Subcutaneous adipose tissue (tissue), 4 donors: ENCODE results near the gene CPT1A. TPM values are rescaled to one million over a fixed set of nuclear protein-coding genes. Genes with fewer than 3 reads are reported as not detected.

ENCODE experiments used
- total RNA-seq, 4 donors: library from RNA; depleted of rRNA; stranded (reverse); fragments of >200 nt; gene quantifications; one replicate each; pipeline ENCODE4 v1.1.0, GENCODE V29; 2016
- TF ChIP-seq, protein P1 (sequence below): fragments of 450-650 bp; IDR thresholded peaks from one replicate; pipeline ENCODE4 v1.5.1; 2016; ENCODE audit warnings: low read depth, mild to moderate bottlenecking, control low read depth, antibody characterized with exemption, moderate library complexity

Gene CPT1A
- total RNA-seq, 4 donors from 2014 or later, result 26.6 to 47.9 (median 35.8) TPM

DNA sequence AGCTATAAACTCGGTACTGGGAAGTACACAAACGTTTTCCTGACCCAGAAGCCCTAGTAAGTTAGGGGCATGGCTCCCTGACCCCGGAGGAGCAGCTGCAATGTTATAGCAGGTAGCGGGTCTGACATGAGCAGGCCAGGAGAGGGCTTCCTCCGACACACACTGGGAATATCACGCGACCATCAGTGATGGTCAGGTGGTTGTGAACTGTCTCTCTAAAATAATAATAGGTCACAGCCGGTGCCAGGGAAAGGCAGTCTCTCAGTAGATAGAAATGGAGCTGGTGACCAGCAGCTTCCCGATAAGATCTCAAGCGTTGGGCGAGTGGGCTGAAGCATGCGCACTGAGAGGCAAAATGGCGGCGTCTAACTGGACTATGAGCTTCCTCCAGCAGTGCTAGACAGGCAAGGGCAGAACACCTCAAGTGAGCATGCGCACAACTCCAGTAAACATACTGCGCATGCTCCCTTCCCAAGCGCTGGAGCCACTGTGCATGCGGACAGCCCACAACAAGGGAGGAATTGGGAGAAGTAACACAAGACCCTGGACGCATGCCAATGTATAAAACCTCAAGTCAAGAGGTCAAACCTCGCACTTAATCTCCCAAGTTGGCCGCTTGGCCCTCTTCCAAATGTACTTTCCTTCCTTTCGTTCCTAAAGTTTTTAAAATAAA, 68.1 kb downstream of the CPT1A start:
- TF ChIP-seq, protein P1, sequence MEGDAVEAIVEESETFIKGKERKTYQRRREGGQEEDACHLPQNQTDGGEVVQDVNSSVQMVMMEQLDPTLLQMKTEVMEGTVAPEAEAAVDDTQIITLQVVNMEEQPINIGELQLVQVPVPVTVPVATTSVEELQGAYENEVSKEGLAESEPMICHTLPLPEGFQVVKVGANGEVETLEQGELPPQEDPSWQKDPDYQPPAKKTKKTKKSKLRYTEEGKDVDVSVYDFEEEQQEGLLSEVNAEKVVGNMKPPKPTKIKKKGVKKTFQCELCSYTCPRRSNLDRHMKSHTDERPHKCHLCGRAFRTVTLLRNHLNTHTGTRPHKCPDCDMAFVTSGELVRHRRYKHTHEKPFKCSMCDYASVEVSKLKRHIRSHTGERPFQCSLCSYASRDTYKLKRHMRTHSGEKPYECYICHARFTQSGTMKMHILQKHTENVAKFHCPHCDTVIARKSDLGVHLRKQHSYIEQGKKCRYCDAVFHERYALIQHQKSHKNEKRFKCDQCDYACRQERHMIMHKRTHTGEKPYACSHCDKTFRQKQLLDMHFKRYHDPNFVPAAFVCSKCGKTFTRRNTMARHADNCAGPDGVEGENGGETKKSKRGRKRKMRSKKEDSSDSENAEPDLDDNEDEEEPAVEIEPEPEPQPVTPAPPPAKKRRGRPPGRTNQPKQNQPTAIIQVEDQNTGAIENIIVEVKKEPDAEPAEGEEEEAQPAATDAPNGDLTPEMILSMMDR, result no peak

DNA sequence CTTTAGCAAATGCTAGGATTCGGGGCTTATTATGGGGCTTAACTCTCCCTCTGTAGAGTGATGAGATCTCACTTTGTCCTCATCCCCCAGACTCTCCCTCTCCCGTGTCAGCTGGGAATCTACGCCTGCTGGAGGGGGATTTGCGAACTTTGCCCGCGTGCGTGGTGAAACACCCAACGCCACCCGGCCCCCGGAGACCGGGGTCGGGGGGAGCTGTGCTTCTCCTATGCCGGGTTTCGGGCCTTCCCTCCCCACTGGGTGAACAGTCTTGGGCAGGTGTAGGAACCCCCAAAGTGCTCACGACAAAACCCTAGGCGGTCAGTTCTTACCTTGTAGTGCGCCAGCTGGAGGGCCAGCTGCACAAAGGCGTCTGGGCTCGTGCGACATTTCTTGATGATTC, 68.8 kb downstream of the CPT1A start:
- TF ChIP-seq, protein P1, result no peak

DNA sequence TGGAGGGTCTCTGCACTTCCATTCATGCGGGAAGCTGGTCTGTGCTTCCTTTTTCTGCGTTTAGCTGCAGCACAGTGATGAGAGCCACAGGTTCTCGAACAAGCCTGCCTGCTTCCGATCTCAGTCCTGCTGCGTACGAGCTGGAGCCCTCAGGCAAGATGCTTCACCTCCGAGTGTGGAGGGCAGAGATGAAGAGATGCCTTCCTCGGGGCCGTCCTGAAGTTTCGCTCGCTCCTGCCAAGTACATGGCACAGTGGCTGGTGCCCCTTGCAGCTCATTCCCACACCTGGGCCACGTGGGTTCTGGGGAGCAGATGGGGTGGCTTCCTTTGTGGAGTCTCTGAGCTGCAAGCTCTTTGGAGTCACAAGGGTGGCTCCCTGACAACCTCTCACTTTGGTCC, 70.9 kb downstream of the CPT1A start:
- TF ChIP-seq, protein P1, result no peak

DNA sequence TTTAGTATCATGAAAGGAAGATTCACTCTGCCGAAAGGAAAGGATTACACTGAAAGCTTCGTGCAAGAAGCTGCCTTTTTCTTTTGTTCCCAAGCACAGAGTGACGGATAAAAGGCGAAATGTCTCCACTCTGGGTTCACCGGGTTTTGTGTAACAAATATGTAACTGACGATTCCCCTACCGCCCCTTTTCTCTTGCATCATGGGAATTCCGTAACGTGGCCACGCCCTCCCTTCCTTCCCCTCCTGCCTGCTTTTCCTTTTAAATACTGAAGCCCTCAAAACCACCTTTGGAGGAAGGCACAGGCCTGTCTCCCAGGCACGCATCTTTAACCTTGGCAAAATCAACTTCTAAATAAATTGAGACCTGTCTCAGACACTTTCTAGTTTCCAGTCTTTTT, 74.0 kb downstream of the CPT1A start:
- TF ChIP-seq, protein P1, result no peak

DNA sequence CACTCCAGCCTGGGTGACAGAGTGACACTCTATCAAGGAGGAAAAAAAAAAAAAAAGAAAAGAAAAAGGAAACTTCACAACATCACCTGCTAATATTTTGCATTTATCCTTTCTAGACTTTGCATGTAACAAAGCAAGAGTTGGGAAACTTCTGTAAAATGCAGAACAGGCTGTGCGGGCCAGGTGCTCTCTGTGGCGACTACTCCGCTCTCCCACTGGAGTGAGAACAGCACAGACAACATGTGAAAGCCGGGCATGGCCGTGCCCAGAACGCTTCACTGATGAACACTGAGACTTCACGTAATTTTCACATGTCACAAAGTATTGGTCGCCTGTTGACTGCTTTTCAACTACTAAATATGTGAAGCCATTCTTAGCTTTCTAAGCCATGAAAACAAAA, 74.9 kb downstream of the CPT1A start:
- TF ChIP-seq, protein P1, result no peak

DNA sequence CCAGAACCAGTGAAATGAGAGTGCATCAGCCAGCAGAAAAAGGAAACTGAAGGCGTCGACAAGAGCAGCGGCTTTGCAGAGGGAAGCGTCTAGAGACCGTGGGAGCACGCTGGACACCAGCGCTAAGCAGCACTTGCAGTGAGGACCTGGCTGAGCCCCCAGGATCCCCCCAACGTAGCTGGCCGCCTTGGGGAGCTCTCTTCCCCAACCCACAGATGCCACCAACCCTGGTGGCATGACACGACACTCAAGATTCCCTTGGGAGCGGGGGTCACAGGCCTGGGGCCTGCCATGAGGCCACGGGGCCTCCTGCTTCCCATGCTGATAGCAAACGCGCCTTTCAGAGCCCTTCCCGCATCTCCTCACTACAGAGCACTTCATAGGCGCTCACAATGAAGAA, 77.0 kb downstream of the CPT1A start:
- TF ChIP-seq, protein P1, result no peak

DNA sequence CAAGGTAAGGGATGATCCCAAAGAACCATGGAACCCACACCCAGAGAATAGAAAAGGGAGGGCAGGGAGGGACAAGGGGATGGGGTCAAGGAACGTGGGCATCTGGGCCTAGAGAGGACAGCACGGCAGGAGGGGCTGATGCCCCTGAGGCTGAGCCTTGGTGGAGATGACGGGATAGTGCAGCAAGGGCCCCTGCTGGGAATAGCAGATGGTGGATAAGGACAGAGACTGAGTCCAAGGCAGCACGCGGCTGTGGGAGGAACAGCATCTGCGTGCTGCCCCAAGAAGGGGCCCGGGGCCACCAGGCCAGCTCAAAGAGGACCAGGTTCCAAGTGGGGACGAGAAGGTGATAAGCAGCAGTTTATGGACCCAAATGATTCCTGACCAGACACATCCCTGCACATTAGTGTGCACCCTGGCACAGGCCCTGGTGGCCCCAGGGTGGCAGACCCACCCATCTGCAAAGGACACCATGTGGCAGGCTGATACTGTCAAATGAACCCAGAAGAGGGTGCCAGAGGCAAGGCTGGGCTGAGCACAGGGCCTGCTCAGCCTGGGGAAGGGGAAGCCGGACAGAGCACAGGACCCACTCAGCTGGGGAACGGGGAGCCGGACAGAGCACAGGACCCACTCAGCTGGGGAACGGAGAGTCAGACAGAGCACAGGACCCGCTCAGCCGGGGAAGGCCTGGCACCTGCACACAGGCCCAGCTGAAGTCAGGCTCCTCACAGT, 77.6 kb downstream of the CPT1A start:
- TF ChIP-seq, protein P1, result no peak
